ENCODE data around the gene EIF2S1.
"Not testable (repeated sequence)": the region's sequence is repeated elsewhere in the genome, so short reads cannot be mapped to it uniquely, and the experiment has no call there.

The EIF2S1 gene

GRCh38 chr14:67411370-67411769 lies 51.2 kb downstream of the EIF2S1 start:
- DNase-seq (ENCODE audit: low read depth in 2 of 2): no peak

GRCh38 chr14:67411820-67412421 lies 51.8 kb downstream of the EIF2S1 start, which contains the start of gene PLEK2:
TSS of gene PLEK2 (minus strand) at chr14:67412165. CDS start at chr14:67412059, 106 bp downstream.
- DNase-seq (ENCODE audit: low read depth in 2 of 2): no peak

- peak in 1 of 2 experiments; percentile 28 for DNase-seq (ENCODE audit: low read depth in 2 of 2)
These were observed 54.0 kb downstream of the EIF2S1 start for GRCh38 chr14:67413806-67414769.

GRCh38 chr14:67415610-67416009 lies 55.5 kb downstream of the EIF2S1 start:
- not testable (repeated sequence) for DNase-seq (ENCODE audit: low read depth in 2 of 2)

GRCh38 chr14:67416085-67416484 lies 56.0 kb downstream of the EIF2S1 start:
- no peak for DNase-seq (ENCODE audit: low read depth in 2 of 2)

- no peak for DNase-seq (ENCODE audit: low read depth in 2 of 2)
These were observed 56.7 kb downstream of the EIF2S1 start for GRCh38 chr14:67416810-67417209.

- DNase-seq (ENCODE audit: low read depth in 2 of 2): no peak
These were observed 57.5 kb downstream of the EIF2S1 start for GRCh38 chr14:67417633-67418032.

GRCh38 chr14:67418401-67419191 lies 58.5 kb downstream of the EIF2S1 start:
- no peak for DNase-seq (ENCODE audit: low read depth in 2 of 2)

- no peak for DNase-seq (ENCODE audit: low read depth in 2 of 2)
These were observed 60.1 kb downstream of the EIF2S1 start for GRCh38 chr14:67420102-67420739.

- DNase-seq (ENCODE audit: low read depth in 2 of 2): no peak
These were observed 61.5 kb downstream of the EIF2S1 start for GRCh38 chr14:67421356-67422224.

GRCh38 chr14:67423424-67423823 lies 63.3 kb downstream of the EIF2S1 start:
- DNase-seq (ENCODE audit: low read depth in 2 of 2): no peak

- no peak for DNase-seq (ENCODE audit: low read depth in 2 of 2)
These were observed 64.4 kb downstream of the EIF2S1 start for GRCh38 chr14:67424539-67424938.

GRCh38 chr14:67425608-67426007 lies 65.5 kb downstream of the EIF2S1 start:
- DNase-seq (ENCODE audit: low read depth in 2 of 2): no peak

- DNase-seq (ENCODE audit: low read depth in 2 of 2): no peak
These were observed 66.0 kb downstream of the EIF2S1 start for GRCh38 chr14:67426161-67426560.

GRCh38 chr14:67426983-67427606 lies 67.0 kb downstream of the EIF2S1 start:
- DNase-seq (ENCODE audit: low read depth in 2 of 2): peak in 1 of 2 experiments; percentile 29

- DNase-seq (ENCODE audit: low read depth in 2 of 2): no peak
These were observed 68.4 kb downstream of the EIF2S1 start for GRCh38 chr14:67428501-67429031.

- no peak for DNase-seq (ENCODE audit: low read depth in 2 of 2)
These were observed 69.5 kb downstream of the EIF2S1 start for GRCh38 chr14:67429510-67430205.

- peak; percentile 31 to 39 for DNase-seq (ENCODE audit: low read depth in 2 of 2)
These were observed 72.0 kb downstream of the EIF2S1 start for GRCh38 chr14:67432050-67432564.

GRCh38 chr14:67435603-67436002 lies 75.5 kb downstream of the EIF2S1 start:
- no peak for DNase-seq (ENCODE audit: low read depth in 2 of 2)
